Colon (tissue), 2 donors: ENCODE measurements around the gene HSD17B7.
A peak's percentile ranks its signal among the peaks of the same experiment; 100 is the strongest.
"Not testable (repeated sequence)": the region's sequence is repeated elsewhere in the genome, so short reads cannot be mapped to it uniquely, and the experiment has no call there.

Experiments
- FAIRE-seq: peaks from 2 replicates; lab custom pipeline; 2012; peaks lifted over from hg19 to GRCh38; lab: Jason Lieb, UNC
- donor health status: control.
- donor health status: control.

HSD17B7 gene

GRCh38 chr1:162790303-162790984 is at the start of gene HSD17B7:
TSS of gene HSD17B7 (plus strand) at chr1:162790702. CDS start at chr1:162790801, 99 bp downstream.
- FAIRE-seq: peak; percentile 94

GRCh38 chr1:162740755-162741154 is 49.7 kb upstream of the HSD17B7 start:
- FAIRE-seq: no peak

- FAIRE-seq: no peak
Observed at GRCh38 chr1:162741574-162741973, 48.9 kb upstream of the HSD17B7 start.

GRCh38 chr1:162746264-162746942 is 44.1 kb upstream of the HSD17B7 start:
- FAIRE-seq: not testable (repeated sequence)

- no peak for FAIRE-seq
Observed at GRCh38 chr1:162753001-162753658, 37.4 kb upstream of the HSD17B7 start.

GRCh38 chr1:162753998-162754585 is 36.4 kb upstream of the HSD17B7 start:
- FAIRE-seq: no peak

GRCh38 chr1:162755306-162755705 is 35.2 kb upstream of the HSD17B7 start:
- FAIRE-seq: no peak

GRCh38 chr1:162756523-162756922 is 34.0 kb upstream of the HSD17B7 start:
- FAIRE-seq: no peak

- no peak for FAIRE-seq
Observed at GRCh38 chr1:162757476-162757875, 33.0 kb upstream of the HSD17B7 start.

GRCh38 chr1:162765788-162766187 is 24.7 kb upstream of the HSD17B7 start:
- FAIRE-seq: no peak

GRCh38 chr1:162772571-162773154 is 17.8 kb upstream of the HSD17B7 start:
- no peak for FAIRE-seq

GRCh38 chr1:162774007-162774406 is 16.5 kb upstream of the HSD17B7 start:
- no peak for FAIRE-seq

- FAIRE-seq: no peak
Observed at GRCh38 chr1:162779043-162779442, 11.5 kb upstream of the HSD17B7 start.

GRCh38 chr1:162782671-162783070 is 7.8 kb upstream of the HSD17B7 start:
- FAIRE-seq: no peak

GRCh38 chr1:162784926-162785325 is 5.6 kb upstream of the HSD17B7 start:
- not testable (repeated sequence) for FAIRE-seq

- not testable (repeated sequence) for FAIRE-seq
Observed at GRCh38 chr1:162788783-162789182, 1.7 kb upstream of the HSD17B7 start.

GRCh38 chr1:162790985-162791357 is 469 bp downstream of the HSD17B7 start:
- FAIRE-seq: not testable (repeated sequence)

- FAIRE-seq: not testable (repeated sequence)
Observed at GRCh38 chr1:162794284-162794683, 3.8 kb downstream of the HSD17B7 start.

GRCh38 chr1:162796617-162797279 is 6.2 kb downstream of the HSD17B7 start:
- FAIRE-seq: not testable (repeated sequence)

- FAIRE-seq: not testable (repeated sequence)
Observed at GRCh38 chr1:162799995-162800830, 9.7 kb downstream of the HSD17B7 start.

- FAIRE-seq: not testable (repeated sequence)
Observed at GRCh38 chr1:162807503-162807902, 17.0 kb downstream of the HSD17B7 start.
